ENCODE results near the gene NCOA6. TPM values are rescaled to one million over a fixed set of nuclear protein-coding genes. Genes with fewer than 3 reads are reported as not detected.

The NCOA6 gene
- total and polyA plus RNA-seq, 2 donors (not counting 1 experiment from before 2014, with no cell fraction given), result 16.0 to 31.9 TPM

- Mint-ChIP-seq H3K4me1 (peaks cover 24% of the 10 kb centered on the region), H3K27me3 (peaks cover 9% of the 10 kb centered on the region), H3K27ac (peak overlapping the region; percentile 91), H3K9me3 (ENCODE audit: insufficient read depth) (no peaks in the 10 kb centered on the region), H3K4me3 (peak overlapping the region; percentile 95)
- no peaks in the 10 kb centered on the region for H4K20me1 ChIP-seq (ENCODE audit: control insufficient read depth, insufficient read depth, low read length, poor library complexity, severe bottlenecking)
- H3K27ac ChIP-seq (ENCODE audit: low read length in 2 of 2), result peak overlapping the region; percentile 15 to 95
- peak overlapping the region; percentile 91 for H3K9ac ChIP-seq (ENCODE audit: low read length)
- no peaks in the 10 kb centered on the region for H3K79me2 ChIP-seq (ENCODE audit: control insufficient read depth, insufficient read depth, low read length)
- H3K36me3 ChIP-seq (replicated peaks in 1 of 2; ENCODE audit: control extremely low read depth in 1 of 2, control insufficient read depth in 1 of 2, extremely low read depth in 1 of 2, insufficient read depth in 2 of 2, low read length in 1 of 2), result no peaks in the 10 kb centered on the region
- intact Hi-C loops (cut with micrococcal nuclease), result loop anchor here (1.0 to 10.0 kb wide), 7 partner anchors 26 to 709 kb away; partner anchors contain the start of genes AHCY, EDEM2, MAP1LC3A and NCOA6
- under 1% methylated on average over 13 of the region's 38 CpGs for WGBS (ENCODE audit: insufficient coverage)
- peak overlapping the region; percentile 99 for H3K4me2 ChIP-seq (replicated peaks; ENCODE audit: low read depth, low read length, poor library complexity, severe bottlenecking)
- peaks cover 0 to 15% (median 0%) of the 10 kb centered on the region in 4 experiments for H3K27me3 ChIP-seq (replicated peaks in 1 of 4; ENCODE audit: control extremely low read depth in 1 of 4, control insufficient read depth in 3 of 4, insufficient read depth in 4 of 4, low read length in 3 of 4)
- DNase-seq (no peak), ATAC-seq (ENCODE audit: low read depth) (no peak)
- H3K4me1 ChIP-seq (ENCODE audit: control insufficient read depth in 2 of 2, insufficient read depth in 2 of 2, low read length in 2 of 2), result peaks cover 18 to 22% of the 10 kb centered on the region in 2 donors
- H3K4me3 ChIP-seq (ENCODE audit: control extremely low read depth in 1 of 5, extremely low read depth in 1 of 5, insufficient read depth in 1 of 5, low read depth in 2 of 5, low read length in 4 of 5), result peak overlapping the region; percentile 68 to 89 (median 81)
- H2AFZ ChIP-seq (ENCODE audit: insufficient read depth, low read depth, low read length, poor library complexity, severe bottlenecking), result peak overlapping the region; percentile 84
- H3K9me3 ChIP-seq (ENCODE audit: control extremely low read depth in 1 of 3, control insufficient read depth in 2 of 3, insufficient read depth in 1 of 3, low read length in 2 of 3), result no peaks in the 10 kb centered on the region
- TF ChIP-seq CTCF (IDR thresholded peaks at IDR 0.05) (no peak), EZH2 (IDR thresholded peaks at IDR 0.05; ENCODE audit: borderline replicate concordance, insufficient read depth, low read depth, low read length, poor library complexity, severe bottlenecking) (no peak)
- ChIA-PET CTCF (interaction anchor here (0.6 to 3.0 kb wide), 9 partner anchors 8 to 1310 kb away, joined by 3 to 13 read pairs (median 3); partner anchors contain the start of gene PIGU), POLR2A (interaction anchor here (0.6 to 2.3 kb wide), 3 partner anchors 26 to 739 kb away, joined by 3 to 10 read pairs (median 4); partner anchors contain the start of gene PIGU)
These were observed 121.9 kb downstream of the NCOA6 start for GRCh38 chr20:34703424-34704176.

Measured in B cell (primary cell).